SKM-1 (cell line): Measurements from ENCODE around the gene IQGAP3.
A peak's percentile ranks its signal among the peaks of the same experiment; 100 is the strongest.

Experiments
- DNase-seq: peaks from one replicate; lab custom pipeline; 2025; ENCODE audit not compliant: unreplicated experiment; lab: John Stamatoyannopoulos, UW

Gene IQGAP3

DNA sequence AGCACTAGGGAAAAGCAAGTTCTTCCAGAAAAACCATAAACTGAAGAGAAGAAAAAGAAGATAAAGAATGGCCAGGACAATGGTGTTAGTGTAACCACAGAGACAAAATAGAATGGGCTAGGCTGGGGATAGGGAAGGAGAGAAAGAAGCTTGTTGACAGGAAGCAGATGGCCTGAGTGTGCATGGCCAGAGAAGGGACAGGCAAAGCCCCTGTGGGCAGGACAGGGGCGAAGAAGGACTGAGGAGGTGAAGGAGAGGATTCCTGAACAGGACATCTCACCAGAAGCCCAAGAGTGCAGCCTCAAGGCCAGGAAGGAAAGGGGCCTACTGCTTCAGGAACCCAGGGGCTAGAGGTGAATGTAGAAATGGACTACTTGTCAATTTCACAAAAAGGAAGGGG is 29.3 kb downstream of the IQGAP3 start:
- no peak for DNase-seq

DNA sequence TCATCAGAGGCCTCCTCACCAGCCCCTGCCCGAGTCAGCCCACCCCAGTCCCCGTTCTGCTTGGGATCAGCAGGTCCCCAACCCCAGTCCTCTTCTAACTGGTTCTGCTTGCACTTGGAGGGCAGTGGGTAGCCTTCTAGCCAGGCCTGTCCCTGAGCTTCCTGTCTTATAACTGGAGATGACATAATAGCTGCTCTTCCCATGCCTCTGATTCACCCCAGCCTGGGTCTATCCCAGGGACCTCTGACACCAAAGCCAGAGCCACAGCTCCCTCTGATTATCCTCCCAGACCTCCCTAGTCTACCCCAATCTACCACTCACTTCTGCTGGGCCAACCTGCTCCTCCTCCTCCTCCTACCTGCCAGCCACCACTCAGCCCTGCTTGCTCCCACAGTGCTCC is 31.4 kb downstream of the IQGAP3 start:
- DNase-seq: no peak

DNA sequence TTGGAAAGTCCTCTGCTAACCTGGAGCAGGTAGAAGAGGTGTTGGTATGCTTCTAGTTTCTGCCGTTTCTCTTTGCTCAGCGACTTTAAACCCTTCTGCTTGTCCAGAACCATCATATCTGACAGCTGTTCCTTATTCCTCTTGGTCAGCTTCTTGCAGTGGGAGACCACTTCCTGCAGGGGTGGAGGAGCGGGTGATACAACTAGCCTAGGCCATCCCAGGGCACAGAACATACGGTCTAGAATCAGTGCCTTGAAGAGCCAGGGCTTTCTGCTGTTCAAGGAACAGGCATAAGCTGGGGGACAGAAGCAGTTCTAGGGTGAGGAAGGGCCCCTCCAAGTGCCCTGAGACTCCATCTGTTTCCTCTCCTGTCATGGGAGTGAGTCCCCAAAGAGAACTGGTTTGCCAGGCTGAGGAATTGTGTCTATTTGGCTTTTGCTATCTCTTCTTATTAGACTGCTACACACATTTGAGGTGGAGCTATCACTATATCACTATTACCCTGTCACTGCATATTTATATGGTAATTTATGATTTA is 32.5 kb downstream of the IQGAP3 start:
- DNase-seq: no peak

DNA sequence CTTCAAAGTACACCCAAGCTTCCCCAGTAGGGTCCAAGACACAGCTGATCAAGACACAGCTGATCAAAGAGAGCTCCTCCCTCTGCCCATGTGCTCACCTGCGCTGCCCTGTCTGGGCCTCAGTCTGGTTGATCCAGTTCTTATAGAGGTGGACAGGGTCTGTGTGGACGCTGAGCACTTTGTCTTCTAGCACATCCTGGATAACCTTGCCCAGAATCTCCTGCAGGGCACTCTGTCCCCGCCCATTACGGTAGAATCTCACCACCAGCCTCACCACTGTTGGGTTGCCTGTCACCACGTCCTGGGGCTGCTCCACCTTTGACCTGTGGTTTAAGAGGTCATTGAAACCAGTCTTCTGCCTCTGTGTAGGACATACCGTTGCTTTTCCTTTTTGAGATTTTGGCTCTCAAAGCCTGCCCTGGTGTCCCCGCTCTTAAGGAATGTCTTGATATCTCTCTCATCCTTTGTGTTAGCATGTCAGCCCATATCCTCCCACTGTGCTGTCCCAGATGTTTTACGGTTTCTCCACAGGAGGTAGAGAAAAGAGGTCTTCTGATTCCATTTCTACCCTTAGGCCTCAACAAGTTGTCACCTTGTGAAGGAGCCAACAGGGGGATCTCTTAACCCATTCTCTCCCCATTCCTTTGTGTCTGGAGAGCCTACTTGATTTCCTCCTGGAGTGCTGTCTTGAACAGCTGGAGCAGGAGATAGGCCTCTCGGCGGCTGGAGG is 33.5 kb downstream of the IQGAP3 start:
- DNase-seq: no peak

DNA sequence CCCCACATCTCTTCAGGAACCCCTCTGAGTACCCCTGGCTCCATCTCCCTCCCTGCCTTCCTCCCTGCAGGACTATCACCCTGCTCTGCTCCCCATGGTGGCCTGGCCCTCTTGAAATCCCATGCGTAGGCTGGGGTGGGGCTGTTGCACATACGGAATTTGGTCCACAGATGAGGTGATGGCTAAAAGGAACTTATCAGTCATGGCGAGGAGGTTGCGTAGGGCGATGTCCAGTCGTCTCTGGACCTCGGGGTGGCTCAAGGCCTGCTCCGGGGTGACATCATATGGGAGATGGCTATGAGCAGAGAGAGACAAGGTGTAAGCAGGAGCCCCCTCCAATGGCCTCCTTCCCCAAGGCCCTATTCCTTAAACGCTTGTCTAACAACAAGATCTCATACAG is 35.3 kb downstream of the IQGAP3 start:
- DNase-seq: no peak

DNA sequence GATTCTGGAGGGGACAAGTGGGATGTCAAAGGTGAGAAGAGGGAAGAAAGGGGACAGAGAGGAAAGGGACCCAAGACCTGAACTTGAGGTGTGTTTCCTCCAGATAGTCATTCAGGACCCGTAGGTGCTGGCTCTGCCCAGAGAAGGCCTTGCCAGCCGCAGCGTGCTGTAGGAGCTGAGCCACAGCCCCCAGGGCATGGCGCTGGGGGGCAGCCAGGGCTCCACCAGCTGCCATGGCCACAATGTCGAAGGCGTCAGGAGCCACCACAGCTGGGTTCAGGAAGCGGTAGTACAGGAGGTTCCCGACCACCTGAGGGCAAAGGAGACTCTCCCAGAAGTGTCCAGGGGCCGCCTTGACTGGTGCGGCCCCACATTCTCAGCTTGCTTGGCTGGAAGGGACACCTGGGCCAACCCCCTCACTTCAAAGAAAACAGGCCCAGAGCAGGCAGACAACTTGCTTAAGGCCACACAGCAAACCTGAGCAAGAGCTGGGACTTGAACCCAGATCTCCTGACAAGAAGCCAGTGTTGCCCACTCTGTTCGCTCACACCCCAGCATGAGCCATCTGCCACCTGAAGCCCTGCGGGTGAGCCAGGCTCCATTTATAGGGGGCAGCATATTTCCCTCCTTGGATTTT is 37.8 kb downstream of the IQGAP3 start:
- no peak for DNase-seq

DNA sequence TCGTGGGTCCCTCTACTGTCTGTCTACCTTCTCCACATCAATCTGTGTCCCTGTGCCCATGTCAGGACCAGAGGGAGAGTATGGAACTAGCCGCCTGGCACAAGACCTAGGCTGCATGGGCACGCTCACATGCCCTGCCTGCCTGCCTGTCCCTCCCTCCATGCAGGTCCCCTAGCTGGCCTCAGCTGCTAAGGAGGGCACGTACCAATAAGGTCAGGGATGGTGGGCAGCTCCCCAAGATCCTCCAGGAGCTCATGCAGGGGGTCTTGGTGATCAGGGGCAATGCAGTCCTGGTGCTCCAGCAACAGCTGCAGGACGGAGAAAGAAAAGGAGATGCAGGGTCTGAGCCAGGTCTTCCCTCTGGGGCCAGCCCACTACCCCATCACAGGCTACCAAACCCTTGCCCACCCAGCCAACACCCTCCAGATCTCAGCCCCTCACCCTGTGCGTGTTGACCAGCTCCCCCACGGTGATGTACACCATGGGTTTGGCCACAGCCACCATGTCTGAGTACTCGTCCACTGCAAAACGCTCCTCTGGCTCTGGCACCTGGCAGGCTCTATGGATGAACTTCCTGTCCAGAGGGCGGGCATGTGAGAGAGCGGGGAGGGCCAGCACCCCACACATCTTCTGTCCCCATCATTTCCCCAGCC is 38.7 kb downstream of the IQGAP3 start:
- DNase-seq: no peak

DNA sequence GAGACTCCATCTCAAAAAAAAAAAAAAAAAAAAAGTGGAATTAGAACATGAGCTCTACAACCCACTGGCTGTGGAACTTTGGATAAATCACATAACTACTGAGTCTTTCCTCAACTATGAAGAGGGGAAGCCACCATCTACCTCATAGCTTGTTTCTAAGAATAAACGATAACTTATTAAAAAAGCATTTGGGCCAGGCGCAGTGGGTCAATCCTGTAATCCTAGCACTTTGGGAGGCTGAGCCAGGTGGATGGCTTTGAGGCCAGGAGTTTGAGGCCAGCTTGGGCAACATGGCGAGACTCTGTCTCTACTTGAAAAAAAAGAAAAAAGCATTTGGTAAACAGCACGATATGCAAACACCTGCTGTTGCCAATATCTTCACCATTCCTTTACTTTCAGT is 40.0 kb downstream of the IQGAP3 start:
- DNase-seq: no peak

DNA sequence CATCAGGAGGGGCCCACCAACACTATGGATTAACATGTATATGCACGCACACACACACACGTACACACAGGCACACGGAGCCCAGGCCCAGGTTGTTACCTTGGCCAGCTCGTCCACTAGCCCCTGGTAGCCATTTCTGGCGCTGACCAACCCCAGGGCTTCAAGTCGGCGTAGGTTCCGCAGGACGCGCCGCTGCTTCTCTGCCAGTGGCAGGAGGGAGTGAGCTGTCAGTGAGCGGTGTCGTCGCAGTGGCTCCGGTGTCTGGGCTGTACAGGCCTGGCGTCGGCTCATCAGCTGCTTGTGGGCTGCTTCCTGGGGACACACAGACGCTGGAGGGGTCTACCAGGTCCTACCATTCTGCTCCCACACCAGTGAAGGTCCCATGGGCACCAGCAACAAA is 42.4 kb downstream of the IQGAP3 start:
- DNase-seq: no peak

DNA sequence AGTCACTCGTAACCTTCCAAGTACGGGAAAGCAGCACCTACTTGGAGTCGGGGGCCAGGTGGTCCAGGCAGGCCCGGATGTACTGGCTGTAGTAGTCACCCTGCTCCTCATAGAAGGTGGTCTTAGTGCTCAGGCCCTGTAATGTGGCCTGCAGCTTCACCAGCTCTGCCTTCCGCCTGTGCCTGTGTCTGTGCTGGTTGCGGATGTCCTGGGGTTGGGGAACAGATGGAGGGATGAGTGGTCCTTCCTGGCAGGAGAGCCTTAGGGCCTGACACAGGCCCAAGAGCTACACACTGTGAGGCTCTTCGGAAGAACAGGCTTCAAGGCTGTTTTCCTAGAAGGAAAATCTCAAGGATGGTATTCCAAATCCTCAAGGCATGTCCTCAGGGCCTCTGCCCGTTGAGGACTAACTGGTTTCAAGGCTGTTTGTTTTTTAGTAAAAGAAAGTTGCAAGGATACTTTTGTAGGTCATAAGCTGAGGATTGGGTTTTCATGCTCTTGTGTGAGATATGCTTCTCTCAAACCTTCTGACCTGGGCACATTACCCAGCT is 43.4 kb downstream of the IQGAP3 start:
- DNase-seq: no peak

DNA sequence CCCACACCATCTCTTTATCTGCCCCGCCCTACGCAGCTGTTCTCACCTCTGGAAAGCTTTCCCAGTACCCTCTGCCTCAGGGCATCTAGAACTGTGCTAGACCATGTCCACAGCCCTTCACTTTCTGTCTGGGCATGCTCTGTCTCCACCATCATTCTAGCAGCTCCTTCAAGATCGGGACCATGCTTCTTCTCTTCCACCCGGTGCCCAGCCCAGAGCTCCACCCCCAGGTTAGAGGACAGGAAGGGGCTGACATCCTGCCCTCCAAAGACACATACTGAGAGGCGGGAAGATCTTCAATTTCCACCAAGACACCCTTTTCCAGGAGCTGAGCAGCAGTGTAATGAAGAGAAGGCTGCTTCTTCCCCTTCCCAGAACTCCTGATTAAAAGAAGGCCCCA is 44.1 kb downstream of the IQGAP3 start:
- no peak for DNase-seq

DNA sequence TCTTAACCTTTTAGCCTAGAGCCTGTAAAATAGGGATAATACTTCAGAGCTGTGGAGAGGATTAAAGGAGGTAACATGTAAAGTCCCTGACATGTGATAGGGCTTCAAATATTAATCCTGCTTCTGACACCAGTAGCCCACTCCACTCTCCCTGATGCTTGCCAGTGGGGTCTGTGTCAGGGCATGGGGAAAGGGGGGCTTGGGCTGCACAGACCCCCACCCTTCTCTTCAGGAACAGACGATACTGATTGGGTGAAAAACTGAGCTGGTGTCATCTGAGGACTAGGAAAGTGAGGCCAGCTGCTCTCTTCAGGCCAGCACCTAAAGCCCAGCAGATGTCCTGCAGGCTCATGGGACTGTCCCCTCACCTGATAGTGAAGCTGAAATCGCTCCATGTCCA is 44.8 kb downstream of the IQGAP3 start:
- no peak for DNase-seq

DNA sequence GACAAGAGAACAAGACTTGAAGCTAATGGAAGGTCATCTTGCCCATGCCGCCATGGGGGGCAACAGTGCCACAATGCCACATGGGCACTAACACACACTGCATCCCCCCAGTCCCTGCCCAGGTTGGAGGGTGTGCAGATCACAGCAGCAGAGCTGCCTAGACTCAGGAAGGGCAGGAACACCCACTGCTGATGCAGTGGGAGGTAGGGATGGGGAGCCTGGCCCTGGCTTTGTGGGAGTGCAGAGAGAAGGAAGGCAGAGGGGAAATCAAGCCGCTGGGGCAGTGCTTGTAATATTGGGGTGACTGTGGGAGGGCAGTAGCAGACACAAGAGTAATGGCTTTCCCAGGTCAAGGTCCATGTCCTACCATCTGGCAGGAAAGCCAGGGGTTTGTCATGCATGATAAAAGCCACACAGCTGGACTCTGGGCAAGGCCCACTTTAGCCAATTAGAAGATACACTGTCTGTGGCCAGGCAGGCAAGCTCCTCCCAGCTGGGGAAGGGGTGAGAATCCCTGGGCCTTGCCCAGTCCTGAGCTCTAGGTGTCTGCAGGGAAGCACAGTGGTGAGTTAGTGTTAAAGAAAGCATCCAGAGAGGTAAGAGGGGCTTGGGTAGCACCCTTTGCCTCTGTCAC is 46.4 kb downstream of the IQGAP3 start:
- DNase-seq: no peak

DNA sequence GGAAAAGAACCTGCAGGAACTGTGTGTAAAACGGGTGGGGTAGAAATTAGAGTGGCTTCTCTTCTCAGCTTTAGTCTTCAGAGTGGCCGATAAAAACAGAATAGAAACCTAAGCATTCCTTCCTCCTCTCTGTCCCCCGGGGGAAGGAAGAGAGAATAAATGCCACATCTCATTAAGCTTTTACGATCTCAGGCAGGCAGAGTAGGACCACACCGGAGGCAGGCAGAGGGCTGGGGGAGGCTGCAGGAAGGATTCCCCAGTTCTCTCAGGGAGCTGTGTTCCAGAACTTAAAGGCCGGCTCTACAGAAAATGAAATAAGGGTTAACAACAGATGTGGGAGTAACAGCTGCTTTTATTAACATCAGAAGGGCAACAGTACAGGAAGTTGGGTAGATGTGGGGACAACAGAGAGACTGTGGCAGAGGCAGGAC is 47.3 kb downstream of the IQGAP3 start:
- DNase-seq: no peak

DNA sequence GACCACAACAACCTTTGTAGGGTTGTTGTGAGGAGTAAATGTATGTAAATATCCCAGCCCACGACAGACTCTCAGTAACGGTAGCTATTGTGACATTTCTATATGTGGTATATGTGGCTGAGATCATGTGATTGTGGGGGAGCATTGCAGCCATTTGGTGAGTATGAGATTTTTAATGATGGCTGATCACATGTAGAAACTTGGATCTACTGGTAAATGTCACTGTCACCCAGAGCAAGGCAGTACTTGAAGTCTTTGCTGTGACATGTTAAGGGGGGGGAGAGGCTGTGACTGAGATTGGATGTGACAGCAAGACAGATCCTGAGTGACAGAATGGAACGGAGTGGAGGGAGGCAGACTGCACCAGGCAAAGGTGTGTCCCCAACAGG is 47.9 kb downstream of the IQGAP3 start:
- DNase-seq: peak; percentile 58

DNA sequence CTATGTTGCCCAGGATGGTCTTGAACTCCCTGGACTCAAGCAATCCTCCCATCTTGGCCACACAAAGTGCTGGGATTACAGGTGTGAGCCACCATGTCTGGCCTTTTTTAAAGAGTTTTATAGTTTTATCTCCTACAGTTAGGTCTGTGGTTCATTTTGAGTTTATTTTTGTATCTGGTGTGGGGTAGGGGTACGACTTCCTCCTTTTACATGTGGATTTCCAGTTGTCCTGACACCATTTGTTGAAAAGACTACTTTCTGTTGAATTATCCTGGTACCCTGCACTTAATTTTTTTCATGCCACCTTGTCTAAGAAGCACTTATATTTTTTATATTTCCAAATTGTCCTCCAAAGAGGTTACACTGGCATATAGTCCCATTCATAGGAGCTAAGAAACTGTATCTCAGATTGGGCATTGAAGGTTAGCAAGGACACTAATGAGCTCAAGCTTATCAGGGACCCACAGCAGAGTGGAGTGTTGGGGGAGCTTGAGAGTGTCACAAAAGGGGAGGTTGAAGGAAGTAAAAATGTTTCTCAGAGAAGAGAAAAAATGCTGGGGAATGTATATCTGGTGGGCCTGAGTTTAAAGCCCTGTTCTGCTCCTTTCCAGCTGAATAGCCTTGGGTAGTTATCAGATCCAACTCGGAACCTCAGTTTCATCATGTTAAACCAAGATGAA is 48.4 kb downstream of the IQGAP3 start:
- DNase-seq: no peak

DNA sequence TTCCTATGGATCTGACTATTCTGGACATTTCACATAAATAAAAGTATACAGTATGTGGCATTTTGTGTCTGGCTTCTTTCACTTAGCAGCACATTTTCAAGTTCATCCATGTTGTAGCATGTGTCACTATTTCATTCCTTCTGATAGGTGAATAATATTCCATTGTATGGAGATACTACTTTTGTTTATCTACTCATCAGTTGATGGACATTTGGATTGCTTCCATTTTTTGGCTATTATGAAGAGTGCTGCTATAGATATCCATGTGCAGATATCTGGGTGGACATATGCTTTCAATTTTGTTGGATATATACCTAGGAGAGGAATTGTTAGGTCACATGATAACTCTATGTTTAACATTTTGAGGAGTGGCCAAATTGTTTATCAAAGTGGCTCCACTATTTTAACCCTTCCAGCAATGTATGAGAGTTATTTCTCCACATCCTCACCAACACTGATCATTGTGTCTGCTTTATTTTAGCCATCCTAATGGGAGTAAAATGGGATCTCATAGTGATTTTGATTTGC is 49.9 kb downstream of the IQGAP3 start:
- DNase-seq: no peak

DNA sequence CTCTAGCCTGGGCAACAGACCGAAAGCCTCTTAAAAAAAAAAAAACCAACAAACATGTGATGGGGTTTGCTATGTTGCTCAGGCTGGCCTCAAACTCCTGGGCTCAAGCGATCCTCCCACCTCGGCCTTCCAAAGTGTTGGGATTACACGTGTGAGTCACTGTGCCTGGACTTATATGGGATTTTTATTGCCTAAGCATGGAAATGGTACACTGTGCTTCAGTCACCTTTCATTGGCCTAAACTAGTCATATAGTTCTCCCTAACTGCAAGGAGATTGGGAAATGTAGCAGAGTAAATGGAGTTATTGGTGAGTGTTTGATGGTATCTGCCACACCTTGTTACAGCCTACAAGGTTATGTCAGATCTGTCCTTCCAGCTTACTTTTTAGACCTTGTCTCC is 54.6 kb downstream of the IQGAP3 start:
- DNase-seq: no peak

DNA sequence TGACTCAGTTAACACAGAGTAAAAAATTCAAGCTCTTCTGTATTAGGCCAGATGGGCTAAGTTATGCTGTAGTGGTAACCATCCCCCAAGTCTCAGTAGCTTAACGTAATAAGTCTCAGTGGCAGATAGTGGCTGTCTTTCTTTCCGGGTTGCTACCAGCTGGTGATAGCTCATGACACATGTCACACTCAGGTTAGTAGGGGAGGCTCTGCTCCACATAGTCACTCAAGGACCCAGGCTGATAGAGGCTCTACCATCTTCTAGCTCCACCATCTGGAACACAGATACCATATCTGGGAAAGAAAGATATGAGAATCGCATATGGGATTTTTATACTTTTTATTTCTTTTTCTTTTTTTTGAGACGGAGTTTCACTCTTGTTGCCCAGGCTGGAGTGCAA is 55.5 kb downstream of the IQGAP3 start:
- DNase-seq: no peak

DNA sequence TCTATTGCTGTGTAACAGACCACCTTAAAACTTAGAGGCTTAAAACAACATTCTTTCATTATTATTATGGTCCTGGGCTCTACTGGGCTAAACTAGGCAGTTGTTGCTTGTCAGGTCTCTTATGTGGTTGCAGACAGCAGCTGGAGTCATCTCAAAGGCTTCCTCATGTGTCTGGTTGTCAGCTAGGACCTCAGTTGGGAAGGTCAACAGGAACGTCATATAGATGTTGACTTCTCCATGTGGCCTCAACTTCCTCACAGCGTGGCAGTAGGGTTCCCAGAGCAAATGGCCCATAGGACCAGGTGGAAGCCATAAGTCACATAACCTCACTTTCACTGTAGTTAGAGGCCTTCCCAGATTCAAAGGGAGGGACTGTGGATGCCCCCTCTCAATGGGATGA is 56.4 kb downstream of the IQGAP3 start:
- DNase-seq: peak; percentile 65

DNA sequence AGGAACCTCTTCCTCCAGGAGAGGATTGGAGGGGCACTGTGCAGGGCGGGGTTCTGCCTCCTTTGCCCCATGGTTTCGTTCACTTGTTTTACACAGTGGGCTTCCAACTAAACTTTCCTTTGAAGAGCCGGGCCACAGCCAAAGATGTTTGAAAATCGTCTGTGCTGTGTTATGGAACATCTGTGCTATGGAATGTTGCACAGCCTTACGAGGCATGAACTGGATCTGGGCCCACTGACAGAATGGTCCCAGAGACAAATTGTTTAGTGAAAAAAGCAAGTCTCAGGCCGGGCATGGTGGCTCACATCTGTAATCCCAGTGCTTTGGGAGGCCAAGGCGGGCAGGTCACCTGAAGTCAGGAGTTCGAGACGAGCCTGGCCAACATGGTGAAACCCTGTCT is 59.2 kb downstream of the IQGAP3 start:
- no peak for DNase-seq
